ENCODE data around the gene GSTA2. TPM values are rescaled to one million over a fixed set of nuclear protein-coding genes. Genes with fewer than 3 reads are reported as not detected.
"Not testable (repeated sequence)": the region's sequence is repeated elsewhere in the genome, so short reads cannot be mapped to it uniquely, and the experiment has no call there.

Gene GSTA2
- total RNA-seq, 2 experiments from 2014 or later: not detected

- intact Hi-C loops (cut with micrococcal nuclease; ENCODE audit: unreplicated experiment): no loop called here
- Histone ChIP-seq H4K20me1 (ENCODE audit: insufficient read depth, low read length) (no peaks in the 10 kb centered on the region), H3K27ac (ENCODE audit: low read depth, low read length, poor library complexity, severe bottlenecking) (no peak overlapping the region), H3K9me2 (ENCODE audit: insufficient read depth, low read length) (no peaks in the 10 kb centered on the region), H3K9me3 (ENCODE audit: low read length) (no peaks in the 10 kb centered on the region), H2AFZ (ENCODE audit: low read length) (no peak overlapping the region), H3K4me2 (ENCODE audit: low read length) (no peak overlapping the region), H3K4me1 (ENCODE audit: insufficient read depth, low read length, poor library complexity, severe bottlenecking) (no peaks in the 10 kb centered on the region), H3K36me3 (ENCODE audit: insufficient read depth, low read length) (no peaks in the 10 kb centered on the region), H3K79me2 (ENCODE audit: insufficient read depth, low read depth, low read length) (no peaks in the 10 kb centered on the region), H3K4me3 (ENCODE audit: low read depth, low read length, poor library complexity, severe bottlenecking) (no peak overlapping the region)
- DNase-seq (ENCODE audit: low spot score): no peak
- TF ChIP-seq EZH2phosphoT487 (IDR thresholded peaks at IDR 0.05; ENCODE audit: borderline replicate concordance, low read depth, low read length): no peak
- TF ChIP-seq CTCF (conservative IDR thresholded peaks at IDR 0.05; ENCODE audit: low read length): no peak
- ChIA-PET POLR2A (no interaction called here), CTCF (ENCODE audit: unreplicated experiment) (no interaction called here)
- no TSS peak for BruUV-seq (replicated peaks)
Observed at GRCh38 chr6:52790861-52791260, 27.6 kb upstream of the GSTA2 start.

- POLR2A ChIA-PET; H3K4me1 ChIP-seq (ENCODE audit: insufficient read depth, low read length, poor library complexity, severe bottlenecking); intact Hi-C loops (cut with micrococcal nuclease; ENCODE audit: unreplicated experiment): not testable (repeated sequence)
Observed at GRCh38 chr6:52789658-52790057, 26.4 kb upstream of the GSTA2 start.

GRCh38 chr6:52788478-52788877 is 25.2 kb upstream of the GSTA2 start:
- no peaks in the 10 kb centered on the region for H3K4me1 ChIP-seq (ENCODE audit: insufficient read depth, low read length, poor library complexity, severe bottlenecking)
- H4K20me1 ChIP-seq (ENCODE audit: insufficient read depth, low read length): no peaks in the 10 kb centered on the region
- POLR2A ChIA-PET: no interaction called here
- H3K4me3 ChIP-seq (ENCODE audit: low read depth, low read length, poor library complexity, severe bottlenecking): no peak overlapping the region
- CTCF ChIA-PET (ENCODE audit: unreplicated experiment): no interaction called here
- DNase-seq (ENCODE audit: low spot score): no peak
- TF ChIP-seq CTCF (conservative IDR thresholded peaks at IDR 0.05; ENCODE audit: low read length): no peak
- TF ChIP-seq EZH2phosphoT487 (IDR thresholded peaks at IDR 0.05; ENCODE audit: borderline replicate concordance, low read depth, low read length): no peak
- no peaks in the 10 kb centered on the region for H3K79me2 ChIP-seq (ENCODE audit: insufficient read depth, low read depth, low read length)
- no peak overlapping the region for H2AFZ ChIP-seq (ENCODE audit: low read length)
- BruUV-seq (replicated peaks): no TSS peak
- intact Hi-C loops (cut with micrococcal nuclease; ENCODE audit: unreplicated experiment): no loop called here
- H3K9me2 ChIP-seq (ENCODE audit: insufficient read depth, low read length): no peaks in the 10 kb centered on the region
- H3K36me3 ChIP-seq (ENCODE audit: insufficient read depth, low read length): no peaks in the 10 kb centered on the region
- no peaks in the 10 kb centered on the region for H3K9me3 ChIP-seq (ENCODE audit: low read length)
- H3K27ac ChIP-seq (ENCODE audit: low read depth, low read length, poor library complexity, severe bottlenecking): no peak overlapping the region
- no peak overlapping the region for H3K4me2 ChIP-seq (ENCODE audit: low read length)

More at GRCh38 chr6:52789658-52790057, 26.4 kb upstream of the GSTA2 start:
- CTCF ChIA-PET (ENCODE audit: unreplicated experiment); H2AFZ ChIP-seq (ENCODE audit: low read length); H3K4me3 ChIP-seq (ENCODE audit: low read depth, low read length, poor library complexity, severe bottlenecking); H3K79me2 ChIP-seq (ENCODE audit: insufficient read depth, low read depth, low read length); H3K9me3 ChIP-seq (ENCODE audit: low read length); H3K27ac ChIP-seq (ENCODE audit: low read depth, low read length, poor library complexity, severe bottlenecking); H3K9me2 ChIP-seq (ENCODE audit: insufficient read depth, low read length); H3K4me2 ChIP-seq (ENCODE audit: low read length); H3K36me3 ChIP-seq (ENCODE audit: insufficient read depth, low read length); BruUV-seq (replicated peaks); DNase-seq (ENCODE audit: low spot score); H4K20me1 ChIP-seq (ENCODE audit: insufficient read depth, low read length): not testable (repeated sequence)

All from OCI-LY7 (cell line).